Esophagus (tissue), 2 donors: Measurements from ENCODE around the gene ZNF181. TPM values are rescaled to one million over a fixed set of nuclear protein-coding genes. Genes with fewer than 3 reads are reported as not detected.
A peak's percentile ranks its signal among the peaks of the same experiment; 100 is the strongest.
"Not testable (repeated sequence)": the region's sequence is repeated elsewhere in the genome, so short reads cannot be mapped to it uniquely, and the experiment has no call there.

ENCODE experiments used
- H3K27ac ChIP-seq, 2 donors: one replicate each; pipeline ENCODE4 v1.5.1; 2013; ENCODE audit warnings: low read depth in 2 of 2, mild to moderate bottlenecking in 2 of 2, inconsistent platforms in 1 of 2, low read length in 1 of 2, moderate library complexity in 1 of 2
- H3K27me3 ChIP-seq, 2 donors: one replicate each; pipeline ENCODE4 v1.6.1; 2013; ENCODE audit warnings: low read length in 2 of 2, control low read depth in 1 of 2, mild to moderate bottlenecking in 1 of 2; ENCODE audit not compliant: insufficient read depth in 2 of 2, control insufficient read depth in 1 of 2
- H3K36me3 ChIP-seq, 2 donors: one replicate each; pipeline ENCODE4 v1.6.1; 2013; ENCODE audit warnings: low read length in 1 of 2; ENCODE audit not compliant: control insufficient read depth in 2 of 2, insufficient read depth in 2 of 2
- H3K4me1 ChIP-seq, 2 donors: one replicate each; pipeline ENCODE4 v1.6.1; 2013; ENCODE audit warnings: low read length in 1 of 2; ENCODE audit not compliant: control insufficient read depth in 2 of 2, insufficient read depth in 2 of 2
- H3K4me3 ChIP-seq, 2 donors: one replicate each; pipeline ENCODE4 v1.5.1; 2013; ENCODE audit warnings: low read length in 2 of 2, mild to moderate bottlenecking in 2 of 2, low read depth in 1 of 2, moderate library complexity in 1 of 2
- H3K9me3 ChIP-seq, 2 donors: one replicate each; pipeline ENCODE4 v1.6.1; 2013; ENCODE audit warnings: mild to moderate bottlenecking in 2 of 2, low read depth in 1 of 2, low read length in 1 of 2, moderate library complexity in 1 of 2; ENCODE audit not compliant: control insufficient read depth in 2 of 2, insufficient read depth in 1 of 2
- WGBS, 2 donors: extraction: QIAGEN DNeasy Blood & Tissue Kit; methylation state at CpG; one replicate each; pipeline ENCODE4 v1.1.7; 2013; 5-methylcytosine and 5-hydroxymethylcytosine counted together
- polyA plus RNA-seq, 2 donors: library from polyadenylated mRNA; stranded (reverse); fragments of 200-250 nt; gene quantifications; one replicate each; pipeline ENCODE4 v1.2.3, GENCODE V29; 2013
- donor health status: healthy with polysubstance abuse.
- donor health status: Bipolar disorder and iron deficiency.

Gene ZNF181
- polyA plus RNA-seq = 1 to 10 TPM; 4.0 to 4.5 TPM

GRCh38 chr19:34733746-34734536 is at the start of gene ZNF181:
TSS of gene ZNF181 (plus strand) at chr19:34734243. CDS start at chr19:34735038, 795 bp downstream.
- Histone ChIP-seq H3K27me3 (no peaks in the 10 kb centered on the region), H3K4me3 (peak within 1 kb of the TSS; percentile 77 to 80), H3K36me3 (peaks cover 0 to 7% of the 10 kb centered on the region in 2 donors), H3K9me3 (peaks cover 0 to 6% of the 10 kb centered on the region in 2 donors), H3K27ac (peak within 1 kb of the TSS; percentile 93 to 95), H3K4me1 (peaks cover 4 to 16% of the 10 kb centered on the region in 2 donors)
- WGBS, 2 donors = 0% methylated on average over 67 of the region's 67 CpGs

DNA sequence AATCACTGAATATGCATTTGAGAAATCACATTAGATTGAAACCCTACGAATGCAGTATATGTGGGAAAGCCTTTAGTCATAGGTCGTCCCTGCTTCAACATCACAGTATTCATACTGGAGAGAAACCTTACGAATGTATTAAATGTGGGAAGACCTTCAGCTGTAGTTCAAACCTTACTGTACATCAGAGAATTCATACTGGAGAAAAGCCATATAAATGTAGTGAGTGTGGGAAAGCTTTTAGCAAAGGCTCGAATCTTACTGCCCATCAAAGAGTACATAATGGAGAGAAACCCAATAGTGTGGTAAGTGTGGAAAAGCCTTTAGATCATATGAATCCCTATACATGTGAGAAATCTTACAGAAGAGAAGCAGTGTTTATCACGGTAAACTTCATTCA is 48.8 kb upstream of the ZNF181 start:
- H3K9me3 ChIP-seq = peaks cover 0 to 14% of the 10 kb centered on the region in 2 donors
- not testable (repeated sequence) for H3K27ac ChIP-seq, H3K36me3 ChIP-seq, H3K4me1 ChIP-seq, H3K27me3 ChIP-seq, H3K4me3 ChIP-seq
- WGBS, 2 donors = 78 to 90% methylated on average over 5 of the region's 5 CpGs

DNA sequence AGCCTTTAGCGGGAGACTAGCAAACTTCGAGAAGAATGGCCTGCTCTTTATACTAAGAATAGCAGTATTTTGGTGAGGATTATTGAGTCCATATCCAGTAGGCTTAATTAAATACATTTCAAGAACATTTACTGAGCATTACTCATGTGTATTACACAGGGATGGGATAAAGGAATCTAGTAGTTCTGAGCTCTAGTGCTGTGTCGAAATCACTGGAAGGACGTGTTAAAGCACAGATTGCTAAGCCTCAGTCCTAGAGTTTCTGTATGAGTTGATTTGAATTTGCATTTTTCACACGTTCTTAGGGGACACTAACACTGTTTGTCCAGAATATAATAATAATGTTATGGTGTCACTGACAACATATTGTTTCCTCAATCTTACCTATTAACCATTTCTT is 47.6 kb upstream of the ZNF181 start:
- WGBS, 2 donors = 80 to 82% methylated on average over 5 of the region's 5 CpGs
- H3K4me3 ChIP-seq = no peak overlapping the region
- H3K36me3 ChIP-seq = peaks cover 5% of the 10 kb centered on the region in 2 donors
- no peaks in the 10 kb centered on the region for H3K27me3 ChIP-seq
- no peaks in the 10 kb centered on the region for H3K4me1 ChIP-seq
- H3K27ac ChIP-seq = no peak overlapping the region
- peaks cover 0 to 12% of the 10 kb centered on the region in 2 donors for H3K9me3 ChIP-seq

- H3K36me3 ChIP-seq = peaks cover 4 to 5% of the 10 kb centered on the region in 2 donors
Measured at GRCh38 chr19:34687348-34687747, 46.7 kb upstream of the ZNF181 start.

DNA sequence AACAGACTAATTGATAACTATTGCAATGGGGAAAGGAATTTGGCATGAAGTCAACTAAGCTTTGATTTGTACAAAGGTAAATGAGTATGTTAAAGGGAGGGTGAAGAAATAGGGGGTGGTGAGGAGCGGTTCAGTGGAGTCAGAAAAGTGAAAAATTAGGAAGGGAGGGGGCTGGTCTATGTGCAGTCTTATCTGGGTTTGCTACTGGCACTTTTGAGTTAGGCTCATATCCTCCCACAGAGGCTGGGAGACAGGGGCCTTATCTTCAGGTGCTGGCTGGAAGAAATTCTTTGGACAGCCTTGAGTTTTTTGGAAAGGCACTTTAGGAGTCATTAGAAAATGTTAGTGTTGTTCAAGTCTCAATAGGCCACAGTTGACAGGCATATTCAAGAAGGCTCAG is 45.5 kb upstream of the ZNF181 start:
- Histone ChIP-seq H3K4me1 (no peaks in the 10 kb centered on the region), H3K4me3 (no peak overlapping the region), H3K9me3 (peaks cover 0 to 5% of the 10 kb centered on the region in 2 donors), H3K36me3 (no peaks in the 10 kb centered on the region), H3K27me3 (no peaks in the 10 kb centered on the region), H3K27ac (no peak overlapping the region)
- 48 to 53% methylated on average over 1 of the region's 1 CpG for WGBS, 2 donors

More at GRCh38 chr19:34687348-34687747, 46.7 kb upstream of the ZNF181 start:
- Histone ChIP-seq H3K4me3 (no peak overlapping the region), H3K9me3 (peaks cover 0 to 11% of the 10 kb centered on the region in 2 donors), H3K4me1 (no peaks in the 10 kb centered on the region), H3K27ac (no peak overlapping the region), H3K27me3 (no peaks in the 10 kb centered on the region)
- WGBS, 2 donors = 77 to 92% methylated on average over 2 of the region's 2 CpGs

- WGBS, 2 donors = 85 to 89% methylated on average over 3 of the region's 3 CpGs
- H3K4me1 ChIP-seq = no peaks in the 10 kb centered on the region
Measured at GRCh38 chr19:34690372-34690771, 43.7 kb upstream of the ZNF181 start.

DNA sequence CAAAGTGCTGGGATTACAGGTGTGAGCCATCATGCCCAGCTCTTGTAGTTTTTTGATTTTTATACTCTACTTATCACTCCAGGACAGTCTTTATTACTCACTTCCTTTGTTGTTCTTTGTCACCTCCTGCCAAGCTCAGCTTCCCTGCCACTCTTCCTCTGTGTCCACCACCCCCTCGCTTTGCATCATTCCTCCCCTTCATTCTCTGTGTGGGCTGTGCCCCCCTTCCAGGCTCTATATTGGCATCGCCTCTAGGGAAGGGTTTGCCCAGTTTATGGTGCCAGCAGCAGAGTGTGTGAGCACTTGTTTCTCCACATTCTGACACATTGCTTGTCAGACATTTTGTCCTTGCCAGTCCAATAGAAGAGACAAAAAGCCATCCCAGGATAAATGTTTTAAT is 41.5 kb upstream of the ZNF181 start:
- Histone ChIP-seq H3K9me3 (peaks cover 0 to 2% of the 10 kb centered on the region in 2 donors), H3K27me3 (no peaks in the 10 kb centered on the region), H3K4me3 (no peak overlapping the region), H3K4me1 (no peaks in the 10 kb centered on the region), H3K27ac (no peak overlapping the region), H3K36me3 (no peaks in the 10 kb centered on the region)
- WGBS, 2 donors = 36 to 46% methylated on average over 2 of the region's 2 CpGs

More at GRCh38 chr19:34690372-34690771, 43.7 kb upstream of the ZNF181 start:
- no peaks in the 10 kb centered on the region for H3K27me3 ChIP-seq
- H3K9me3 ChIP-seq = peaks cover 0 to 3% of the 10 kb centered on the region in 2 donors
- no peak overlapping the region for H3K4me3 ChIP-seq
- H3K36me3 ChIP-seq = no peaks in the 10 kb centered on the region
- no peak overlapping the region for H3K27ac ChIP-seq

DNA sequence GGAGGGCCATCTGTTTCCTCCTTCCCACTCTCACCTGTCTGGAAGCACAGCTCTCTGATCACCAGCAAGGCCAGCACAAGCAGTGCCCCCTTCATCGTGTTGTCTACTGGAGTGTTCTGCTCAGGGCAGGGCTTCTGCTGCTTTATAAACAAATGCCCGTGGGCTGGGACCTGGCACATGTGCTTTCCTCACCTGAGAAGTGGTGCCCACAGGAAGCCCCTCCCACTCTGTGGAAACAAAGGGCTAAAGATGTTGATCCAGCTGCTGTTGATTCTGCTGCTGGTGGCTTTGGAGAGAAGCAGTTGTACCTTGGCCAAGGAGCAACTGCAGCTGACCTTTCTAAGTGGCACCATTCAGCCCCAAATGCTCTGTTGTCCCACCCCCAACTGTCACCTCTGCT is 26.4 kb upstream of the ZNF181 start:
- H3K27ac ChIP-seq = no peak overlapping the region
- WGBS, 2 donors = 61% methylated on average over 2 of the region's 2 CpGs

DNA sequence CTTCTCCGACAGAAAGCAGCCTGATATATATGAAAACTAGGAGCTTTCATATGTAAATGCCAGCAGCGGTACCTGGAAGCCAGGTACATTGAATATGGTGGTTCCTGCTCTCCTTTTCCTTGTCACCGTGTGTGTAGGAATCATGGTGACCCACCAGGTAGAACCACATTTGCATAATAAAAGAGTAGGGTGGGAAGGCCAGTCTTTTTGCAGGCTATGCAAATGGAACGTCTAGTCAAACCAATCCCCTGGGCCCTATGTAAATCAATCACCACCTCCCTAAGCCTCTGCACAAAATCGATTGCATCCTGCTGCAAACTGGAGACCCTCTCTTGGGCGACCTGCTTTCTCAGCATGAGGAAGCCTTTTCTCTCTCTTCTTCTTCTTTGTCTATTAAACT is 22.2 kb upstream of the ZNF181 start:
- 68% methylated on average over 6 of the region's 6 CpGs for WGBS, 2 donors
- Histone ChIP-seq H3K27me3 (peaks cover 0 to 2% of the 10 kb centered on the region in 2 donors), H3K4me1 (no peaks in the 10 kb centered on the region), H3K36me3 (no peaks in the 10 kb centered on the region), H3K9me3 (peaks cover 2 to 4% of the 10 kb centered on the region in 2 donors), H3K4me3 (no peak overlapping the region), H3K27ac (no peak overlapping the region)

More for the DNA sequence above, 26.4 kb upstream of the ZNF181 start:
- Histone ChIP-seq H3K9me3 (peaks cover 2 to 8% of the 10 kb centered on the region in 2 donors), H3K36me3 (no peaks in the 10 kb centered on the region), H3K4me3 (no peak overlapping the region), H3K4me1 (no peaks in the 10 kb centered on the region), H3K27me3 (no peaks in the 10 kb centered on the region)
